Gastrocnemius medialis (tissue), 4 donors: ENCODE data around the gene APPBP2.

ENCODE experiments used
- POLR2A ChIP-seq, 2 donors: fragments of 450-650 bp; IDR thresholded peaks; one replicate each; pipeline ENCODE4 v1.6.1; 2017; ENCODE audit warnings: antibody characterized with exemption in 2 of 2, mild to moderate bottlenecking in 2 of 2, moderate library complexity in 2 of 2
- TF ChIP-seq, protein P1 (sequence below), 5 experiments: fragments of 450-650 bp in 3 of 5; fragments of 200-600 bp in 2 of 5; sonication (generic) in 2 of 5; IDR thresholded peaks in 4 of 5; conservative IDR thresholded peaks in 1 of 5; 1 replicate in 4 of 5; 2 replicates in 1 of 5; pipeline ENCODE4 v1.5.1; 2016 to 2019; ENCODE audit warnings: antibody characterized with exemption in 5 of 5, mild to moderate bottlenecking in 3 of 5, moderate library complexity in 3 of 5

DNA sequence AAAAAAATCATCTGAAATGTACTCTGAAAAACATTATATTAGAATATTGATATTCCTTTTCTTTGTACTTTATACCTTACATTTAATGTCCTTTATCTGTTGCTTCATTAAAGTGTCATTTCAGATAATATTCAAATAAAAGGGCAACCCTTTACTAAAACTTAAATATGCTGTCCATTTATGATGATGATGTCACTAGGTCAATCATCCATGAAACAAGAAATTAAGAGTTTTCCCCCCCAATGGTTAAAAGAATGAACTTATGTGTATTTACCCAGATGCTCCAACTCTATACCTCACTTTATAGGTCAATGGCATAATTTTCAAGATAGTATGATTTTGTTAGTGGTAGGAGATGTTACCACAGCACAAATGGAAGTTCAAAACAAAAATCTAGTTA lies 15.3 kb downstream of the APPBP2 start:
- no peak for TF ChIP-seq POLR2A (IDR thresholded peaks at IDR 0.05)
- TF ChIP-seq, protein P1, sequence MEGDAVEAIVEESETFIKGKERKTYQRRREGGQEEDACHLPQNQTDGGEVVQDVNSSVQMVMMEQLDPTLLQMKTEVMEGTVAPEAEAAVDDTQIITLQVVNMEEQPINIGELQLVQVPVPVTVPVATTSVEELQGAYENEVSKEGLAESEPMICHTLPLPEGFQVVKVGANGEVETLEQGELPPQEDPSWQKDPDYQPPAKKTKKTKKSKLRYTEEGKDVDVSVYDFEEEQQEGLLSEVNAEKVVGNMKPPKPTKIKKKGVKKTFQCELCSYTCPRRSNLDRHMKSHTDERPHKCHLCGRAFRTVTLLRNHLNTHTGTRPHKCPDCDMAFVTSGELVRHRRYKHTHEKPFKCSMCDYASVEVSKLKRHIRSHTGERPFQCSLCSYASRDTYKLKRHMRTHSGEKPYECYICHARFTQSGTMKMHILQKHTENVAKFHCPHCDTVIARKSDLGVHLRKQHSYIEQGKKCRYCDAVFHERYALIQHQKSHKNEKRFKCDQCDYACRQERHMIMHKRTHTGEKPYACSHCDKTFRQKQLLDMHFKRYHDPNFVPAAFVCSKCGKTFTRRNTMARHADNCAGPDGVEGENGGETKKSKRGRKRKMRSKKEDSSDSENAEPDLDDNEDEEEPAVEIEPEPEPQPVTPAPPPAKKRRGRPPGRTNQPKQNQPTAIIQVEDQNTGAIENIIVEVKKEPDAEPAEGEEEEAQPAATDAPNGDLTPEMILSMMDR (IDR thresholded peaks at IDR 0.05 in 4 of 5, conservative IDR thresholded peaks at IDR 0.05 in 1 of 5) = no peak
